Smooth muscle cell (in vitro differentiated cells): ENCODE data around the gene SGK1. TPM values are rescaled to one million over a fixed set of nuclear protein-coding genes. Genes with fewer than 3 reads are reported as not detected.
"Not testable (repeated sequence)": the region's sequence is repeated elsewhere in the genome, so short reads cannot be mapped to it uniquely, and the experiment has no call there.

Experiments used
- DNase-seq: peaks from one replicate; lab custom pipeline; 2025; ENCODE audit not compliant: unreplicated experiment; lab: John Stamatoyannopoulos, UW
- H2AFZ ChIP-seq: fragments of 200-600 bp; sonication (generic); 2 replicates; pipeline ENCODE4 v1.6.0; 2016; ENCODE audit warnings: antibody characterized with exemption, low read depth, mild to moderate bottlenecking
- H3F3A ChIP-seq: fragments of 200-600 bp; sonication (generic); 2 replicates; pipeline ENCODE4 v1.6.0; 2017; ENCODE audit warnings: antibody characterized with exemption, low read depth
- H3K27ac ChIP-seq: fragments of 200-600 bp; sonication (generic); 2 replicates; pipeline ENCODE4 v1.5.1; 2016; ENCODE audit warnings: low read depth, mild to moderate bottlenecking
- H3K27me3 ChIP-seq: fragments of 200-600 bp; sonication (generic); 2 replicates; pipeline ENCODE4 v1.6.1; 2016; ENCODE audit warnings: low read depth, mild to moderate bottlenecking
- H3K36me3 ChIP-seq: fragments of 200-600 bp; sonication (generic); 2 replicates; pipeline ENCODE4 v1.5.1; 2016; ENCODE audit warnings: low read depth
- H3K4me1 ChIP-seq: fragments of 200-600 bp; sonication (generic); 2 replicates; pipeline ENCODE4 v1.5.1; 2016; ENCODE audit warnings: low read depth
- H3K4me2 ChIP-seq: fragments of 200-600 bp; sonication (generic); 2 replicates; pipeline ENCODE4 v1.6.0; 2016; ENCODE audit warnings: mild to moderate bottlenecking
- H3K4me3 ChIP-seq: fragments of 200-600 bp; sonication (generic); 2 replicates; pipeline ENCODE4 v1.5.1; 2016; ENCODE audit warnings: mild to moderate bottlenecking
- H3K79me2 ChIP-seq: fragments of 200-600 bp; sonication (generic); 2 replicates; pipeline ENCODE4 v1.6.0; 2016; ENCODE audit warnings: low read depth, mild to moderate bottlenecking
- H3K9ac ChIP-seq: fragments of 200-600 bp; sonication (generic); 2 replicates; pipeline ENCODE4 v1.6.0; 2016; ENCODE audit warnings: low read depth
- H3K9me3 ChIP-seq: fragments of 200-600 bp; sonication (generic); replicated peaks from 2 replicates; pipeline ENCODE4 v1.5.1; 2016; ENCODE audit warnings: low read depth
- H4K20me1 ChIP-seq: fragments of 200-600 bp; sonication (generic); 2 replicates; pipeline ENCODE4 v1.6.0; 2016; ENCODE audit warnings: low read depth
- CTCF ChIP-seq: fragments of 200-600 bp; sonication (generic); IDR thresholded peaks from 2 replicates; pipeline ENCODE4 v1.5.1; 2017; ENCODE audit warnings: borderline replicate concordance, mild to moderate bottlenecking, antibody characterized with exemption; ENCODE audit not compliant: insufficient read depth, poor library complexity, severe bottlenecking
- WGBS: methylation state at CpG from one replicate; pipeline ENCODE4 v1.1.7; 2016; ENCODE audit warnings: low lambda C conversion rate; 5-methylcytosine and 5-hydroxymethylcytosine counted together
- polyA plus RNA-seq: library from polyadenylated mRNA; unstranded; fragments of >200 nt; fragmentation: Nextera tagmentation; extraction: Ambion mirVana; gene quantifications from 2 replicates; pipeline ENCODE4 v1.2.1, GENCODE V29; 2016
- total RNA-seq: library from RNA; depleted of rRNA; stranded (reverse); fragments of >200 nt; gene quantifications from 2 replicates; pipeline ENCODE4 v1.2.3, GENCODE V29; 2014

SGK1 gene
- total and polyA plus RNA-seq, 2 experiments from 2014 or later = 18.9 to 109 TPM

- H3K4me3 ChIP-seq = no peak overlapping the region
- H3K79me2 ChIP-seq = no peaks in the 10 kb centered on the region
- no peaks in the 10 kb centered on the region for H3F3A ChIP-seq
- H3K4me1 ChIP-seq = no peaks in the 10 kb centered on the region
- TF ChIP-seq CTCF = no peak
- no peak for DNase-seq
- no peak overlapping the region for H2AFZ ChIP-seq
- no peak overlapping the region for H3K4me2 ChIP-seq
- no peak overlapping the region for H3K27ac ChIP-seq
- H3K36me3 ChIP-seq = no peaks in the 10 kb centered on the region
- no peaks in the 10 kb centered on the region for H4K20me1 ChIP-seq
- WGBS = 84% methylated on average over 3 of the region's 3 CpGs
- H3K27me3 ChIP-seq = peaks cover 33% of the 10 kb centered on the region
- no peak overlapping the region for H3K9ac ChIP-seq
- no peaks in the 10 kb centered on the region for H3K9me3 ChIP-seq
Measured at GRCh38 chr6:134321246-134321645, 3.3 kb upstream of the SGK1 start.

GRCh38 chr6:134319686-134320085, 1.8 kb upstream of the SGK1 start:
- H3K36me3 ChIP-seq, H3K4me3 ChIP-seq, H3K4me1 ChIP-seq, H3K4me2 ChIP-seq, H3K9me3 ChIP-seq, H3F3A ChIP-seq, H2AFZ ChIP-seq, H3K27ac ChIP-seq, DNase-seq, H3K79me2 ChIP-seq, H4K20me1 ChIP-seq, H3K9ac ChIP-seq: not testable (repeated sequence)
- WGBS = 92% methylated on average over 2 of the region's 2 CpGs
- H3K27me3 ChIP-seq = peaks cover 38% of the 10 kb centered on the region

GRCh38 chr6:134318974-134319281, 1.0 kb upstream of the SGK1 start:
- TF ChIP-seq CTCF = no peak
- DNase-seq = no peak
- H3K4me1 ChIP-seq = no peaks in the 10 kb centered on the region
- no peaks in the 10 kb centered on the region for H3K79me2 ChIP-seq
- peaks cover 38% of the 10 kb centered on the region for H3K27me3 ChIP-seq
- no peak overlapping the region for H3K4me2 ChIP-seq
- no peak overlapping the region for H3K4me3 ChIP-seq
- no peaks in the 10 kb centered on the region for H3F3A ChIP-seq
- H4K20me1 ChIP-seq = no peaks in the 10 kb centered on the region
- H3K36me3 ChIP-seq = no peaks in the 10 kb centered on the region
- WGBS = 100% methylated on average over 1 of the region's 1 CpG
- no peak overlapping the region for H3K9ac ChIP-seq
- H3K27ac ChIP-seq = no peak overlapping the region
- H3K9me3 ChIP-seq = no peaks in the 10 kb centered on the region
- H2AFZ ChIP-seq = no peak overlapping the region

- H3K27me3 ChIP-seq = peaks cover 42% of the 10 kb centered on the region
- H3K79me2 ChIP-seq = no peaks in the 10 kb centered on the region
- H4K20me1 ChIP-seq = no peaks in the 10 kb centered on the region
- no peak overlapping the region for H2AFZ ChIP-seq
- H3K4me2 ChIP-seq = peak overlapping the region; percentile 85
- TF ChIP-seq CTCF = no peak
- no peaks in the 10 kb centered on the region for H3K36me3 ChIP-seq
- DNase-seq = no peak
- H3K4me1 ChIP-seq = no peaks in the 10 kb centered on the region
- no peak overlapping the region for H3K27ac ChIP-seq
- no peaks in the 10 kb centered on the region for H3K9me3 ChIP-seq
- H3K4me3 ChIP-seq = no peak overlapping the region
- WGBS = 57% methylated on average over 8 of the region's 8 CpGs
- H3F3A ChIP-seq = no peaks in the 10 kb centered on the region
- no peak overlapping the region for H3K9ac ChIP-seq
Measured at GRCh38 chr6:134318236-134318973, 493 bp upstream of the SGK1 start.
